GM06990 (cell line): ENCODE results near the gene DPY30.

Source experiments
- DNase-seq: peaks from one replicate; pipeline ENCODE4 v3.0.0-alpha.2; 2011; ENCODE audit not compliant: insufficient read length; ENCODE audit errors: extremely low read depth
- H3K27me3 ChIP-seq: replicated peaks from 2 replicates; pipeline ENCODE4 v1.6.0; 2011; ENCODE audit warnings: low read length; ENCODE audit not compliant: control insufficient read depth, insufficient read depth
- H3K36me3 ChIP-seq: 2 replicates; pipeline ENCODE4 v1.5.1; 2011; ENCODE audit warnings: low read length; ENCODE audit not compliant: control insufficient read depth, insufficient read depth
- H3K4me3 ChIP-seq: replicated peaks from 2 replicates; pipeline ENCODE4 v1.5.1; 2011; ENCODE audit warnings: low read depth, mild to moderate bottlenecking, control low read depth, low read length
- TF ChIP-seq, protein P1 (sequence below): IDR thresholded peaks from 2 replicates; pipeline ENCODE4 v1.5.1; 2011; ENCODE audit warnings: low read length, control low read depth, mild to moderate bottlenecking, inconsistent platforms; ENCODE audit not compliant: insufficient read depth, poor library complexity, severe bottlenecking

The DPY30 gene

GRCh38 chr2:31997653-31998052 is 42.0 kb downstream of the DPY30 start:
- no peak for DNase-seq
- H3K27me3 ChIP-seq: no peaks in the 10 kb centered on the region
- H3K36me3 ChIP-seq: no peaks in the 10 kb centered on the region
- TF ChIP-seq, protein P1, sequence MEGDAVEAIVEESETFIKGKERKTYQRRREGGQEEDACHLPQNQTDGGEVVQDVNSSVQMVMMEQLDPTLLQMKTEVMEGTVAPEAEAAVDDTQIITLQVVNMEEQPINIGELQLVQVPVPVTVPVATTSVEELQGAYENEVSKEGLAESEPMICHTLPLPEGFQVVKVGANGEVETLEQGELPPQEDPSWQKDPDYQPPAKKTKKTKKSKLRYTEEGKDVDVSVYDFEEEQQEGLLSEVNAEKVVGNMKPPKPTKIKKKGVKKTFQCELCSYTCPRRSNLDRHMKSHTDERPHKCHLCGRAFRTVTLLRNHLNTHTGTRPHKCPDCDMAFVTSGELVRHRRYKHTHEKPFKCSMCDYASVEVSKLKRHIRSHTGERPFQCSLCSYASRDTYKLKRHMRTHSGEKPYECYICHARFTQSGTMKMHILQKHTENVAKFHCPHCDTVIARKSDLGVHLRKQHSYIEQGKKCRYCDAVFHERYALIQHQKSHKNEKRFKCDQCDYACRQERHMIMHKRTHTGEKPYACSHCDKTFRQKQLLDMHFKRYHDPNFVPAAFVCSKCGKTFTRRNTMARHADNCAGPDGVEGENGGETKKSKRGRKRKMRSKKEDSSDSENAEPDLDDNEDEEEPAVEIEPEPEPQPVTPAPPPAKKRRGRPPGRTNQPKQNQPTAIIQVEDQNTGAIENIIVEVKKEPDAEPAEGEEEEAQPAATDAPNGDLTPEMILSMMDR: no peak
- H3K4me3 ChIP-seq: no peak overlapping the region

GRCh38 chr2:31996571-31997150 is 42.9 kb downstream of the DPY30 start:
- Histone ChIP-seq H3K4me3 (no peak overlapping the region), H3K27me3 (no peaks in the 10 kb centered on the region), H3K36me3 (no peaks in the 10 kb centered on the region)
- TF ChIP-seq, protein P1: no peak
- DNase-seq: no peak

DNA sequence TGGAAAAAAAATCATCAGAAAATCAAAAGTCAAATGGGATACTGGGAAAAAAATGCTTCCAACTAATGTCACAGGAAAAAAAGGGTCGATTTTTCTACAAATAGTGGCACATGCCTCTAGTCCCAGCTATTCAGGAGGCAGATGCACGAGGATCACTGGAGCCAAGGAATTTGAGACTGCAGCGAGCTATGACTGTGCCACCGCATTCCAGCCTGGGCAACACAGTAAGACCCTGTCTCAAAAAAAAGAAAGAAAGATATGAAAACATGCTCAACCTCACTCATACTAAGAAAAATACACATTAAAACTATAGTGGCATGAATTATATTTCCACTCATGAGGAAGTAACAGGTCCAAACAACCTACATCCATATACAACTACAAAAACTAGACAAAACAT is 46.7 kb downstream of the DPY30 start:
- no peak for DNase-seq
- TF ChIP-seq, protein P1: no peak
- Histone ChIP-seq H3K27me3 (no peaks in the 10 kb centered on the region), H3K4me3 (no peak overlapping the region), H3K36me3 (no peaks in the 10 kb centered on the region)

DNA sequence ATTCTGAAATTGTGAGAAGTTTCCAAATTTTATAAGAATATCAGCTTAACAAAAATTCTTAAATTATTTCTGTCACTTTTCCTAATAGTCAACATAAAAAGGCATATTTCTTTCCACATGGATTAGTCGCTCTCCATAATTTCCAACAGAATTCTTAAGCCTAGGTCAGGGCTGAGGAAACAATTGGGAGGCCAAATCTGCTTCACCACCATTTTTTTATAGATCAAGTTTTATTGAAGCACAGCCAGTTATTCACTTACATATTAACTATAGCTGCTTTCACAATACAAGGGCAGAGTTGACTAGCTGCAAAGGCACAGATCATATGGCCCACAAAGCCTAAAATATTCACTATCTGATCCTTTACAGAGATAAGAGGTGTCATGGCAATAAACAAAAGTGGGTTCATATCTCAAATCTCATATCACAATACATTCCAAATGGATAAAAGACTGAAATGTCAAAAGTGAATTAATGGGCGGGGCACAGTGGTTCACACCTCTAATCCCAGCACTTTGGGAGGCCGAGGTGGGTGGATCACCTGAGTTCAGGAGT is 47.5 kb downstream of the DPY30 start:
- Histone ChIP-seq H3K36me3 (no peaks in the 10 kb centered on the region), H3K27me3 (no peaks in the 10 kb centered on the region), H3K4me3 (no peak overlapping the region)
- no peak for DNase-seq
- TF ChIP-seq, protein P1: no peak

DNA sequence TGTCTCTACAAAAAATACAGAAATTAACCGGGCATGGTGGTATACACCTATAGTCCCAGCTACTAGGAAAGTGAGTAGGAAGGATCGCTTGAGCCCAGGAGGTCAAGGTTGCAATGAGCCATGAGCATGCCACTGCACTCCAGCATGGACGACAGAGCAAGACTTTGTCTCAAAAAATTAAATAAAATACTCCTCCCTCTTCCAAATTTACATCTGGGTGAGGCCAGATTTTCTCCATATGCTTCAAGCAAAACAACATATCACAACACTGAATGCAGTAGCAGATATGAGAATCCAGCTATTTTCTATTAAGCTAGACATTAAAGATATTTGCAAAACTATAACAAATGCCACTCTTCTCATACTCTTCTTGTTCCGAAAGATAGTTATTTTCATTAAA is 49.7 kb downstream of the DPY30 start:
- Histone ChIP-seq H3K36me3 (no peaks in the 10 kb centered on the region), H3K4me3 (no peak overlapping the region), H3K27me3 (no peaks in the 10 kb centered on the region)
- no peak for DNase-seq
- TF ChIP-seq, protein P1: no peak
